Panc1 (cell line): ENCODE results near the gene CHN1. TPM values are rescaled to one million over a fixed set of nuclear protein-coding genes. Genes with fewer than 3 reads are reported as not detected.

Source experiments
- ATAC-seq: fragments of 200-7000 bp; cut with Tn5 transposase; 2 replicates; pipeline ENCODE4 v1.9.1; 2020; ENCODE audit warnings: mild to moderate bottlenecking, moderate library complexity
- BruUV-seq: library from RNA; stranded (reverse); fragments of 400-500 nt; replicated peaks from 2 replicates; lab custom pipeline; 2021; lab: Mats Ljungman, UMichigan
- CTCF ChIA-PET: fragments of 300-600 bp; sonication (Branson Sonifier 250); formaldehyde crosslinking; loops from one replicate; lab custom pipeline; 2022; ENCODE audit warnings: antibody characterized with exemption; lab: Charles Lee
- POLR2A ChIA-PET: fragments of 300-600 bp; sonication (Branson Sonifier 250); formaldehyde crosslinking; loops from one replicate; lab custom pipeline; 2022; ENCODE audit warnings: antibody characterized with exemption; lab: Charles Lee
- DNase-seq: peaks from one replicate; pipeline ENCODE4 v3.0.0-alpha.2; 2010; ENCODE audit warnings: low read depth, low spot score
- H3K27ac ChIP-seq: 2 replicates; pipeline ENCODE4 v1.5.1; 2011; ENCODE audit warnings: mild to moderate bottlenecking, low read length, inconsistent platforms
- H3K27me3 ChIP-seq: fragments of 200-500 bp; sonication (Bioruptor generic); 2 replicates; pipeline ENCODE4 v1.6.0; 2014; ENCODE audit warnings: low read length, inconsistent platforms; ENCODE audit not compliant: control insufficient read depth, insufficient read depth
- H3K36me3 ChIP-seq: fragments of 200-500 bp; sonication (Bioruptor generic); 2 replicates; pipeline ENCODE4 v1.5.1; 2014; ENCODE audit warnings: inconsistent platforms, mild to moderate bottlenecking, low read length, moderate library complexity; ENCODE audit not compliant: control insufficient read depth, insufficient read depth
- H3K4me1 ChIP-seq: 2 replicates; pipeline ENCODE4 v1.5.1; 2011; ENCODE audit warnings: inconsistent platforms, mild to moderate bottlenecking, low read length, moderate library complexity; ENCODE audit not compliant: control insufficient read depth, insufficient read depth
- H3K4me3 ChIP-seq, 2 experiments: 2 replicates each; pipeline ENCODE4 v1.5.1; 2011 to 2012; ENCODE audit warnings: low read depth in 2 of 2, low read length in 2 of 2, mild to moderate bottlenecking in 2 of 2, inconsistent platforms in 1 of 2, moderate library complexity in 1 of 2
- H3K9me3 ChIP-seq: fragments of 200-500 bp; sonication (Bioruptor generic); 2 replicates; pipeline ENCODE4 v1.5.1; 2014; ENCODE audit warnings: low read depth, mild to moderate bottlenecking, inconsistent platforms, low read length, moderate library complexity; ENCODE audit not compliant: control insufficient read depth, insufficient read depth
- POLR2AphosphoS5 ChIP-seq: IDR thresholded peaks from 2 replicates; pipeline ENCODE4 v1.6.1; 2012; ENCODE audit warnings: mild to moderate bottlenecking, low read depth, low read length, moderate library complexity
- SIN3A ChIP-seq: IDR thresholded peaks from 2 replicates; pipeline ENCODE4 v1.6.1; 2012; ENCODE audit warnings: low read depth, mild to moderate bottlenecking, low read length, moderate library complexity, borderline replicate concordance; ENCODE audit not compliant: insufficient read depth
- TCF7L2 ChIP-seq: IDR thresholded peaks from 2 replicates; pipeline ENCODE4 v1.6.1; 2011; ENCODE audit warnings: mild to moderate bottlenecking, low read depth, low read length, inconsistent platforms
- in situ Hi-C: cut with HindIII; loops from 2 replicates; pipeline ENCODE4 v1.10.0; 2016; ENCODE audit warnings: low sequenced_read_pairs, low pct_unique_long_range_greater_than_20kb
- intact Hi-C: fragments of 100-400 bp; cut with micrococcal nuclease; formaldehyde crosslinking; loops from one replicate; pipeline ENCODE4 v1.10.0; 2022; ENCODE audit not compliant: unreplicated experiment
- total RNA-seq: library from RNA; stranded (reverse); gene quantifications from one replicate; pipeline ENCODE4 v1.2.1, GENCODE V29; 2021; ENCODE audit not compliant: unreplicated experiment
- TF ChIP-seq, protein P1 (sequence below): fragments of 450-650 bp; IDR thresholded peaks from 2 replicates; pipeline ENCODE4 v1.5.1; 2017; ENCODE audit warnings: mild to moderate bottlenecking
- TF ChIP-seq, protein P2 (sequence below), 2 experiments: IDR thresholded peaks; 2 replicates each; pipeline ENCODE4 v1.6.1; 2011 to 2012; ENCODE audit warnings: low read depth in 2 of 2, control low read depth in 1 of 2, low read length in 1 of 2, mild to moderate bottlenecking in 1 of 2, moderate library complexity in 1 of 2; ENCODE audit not compliant: insufficient read depth in 1 of 2

CHN1 gene
- total RNA-seq, 1 experiment from 2014 or later = 20.8 TPM

DNA sequence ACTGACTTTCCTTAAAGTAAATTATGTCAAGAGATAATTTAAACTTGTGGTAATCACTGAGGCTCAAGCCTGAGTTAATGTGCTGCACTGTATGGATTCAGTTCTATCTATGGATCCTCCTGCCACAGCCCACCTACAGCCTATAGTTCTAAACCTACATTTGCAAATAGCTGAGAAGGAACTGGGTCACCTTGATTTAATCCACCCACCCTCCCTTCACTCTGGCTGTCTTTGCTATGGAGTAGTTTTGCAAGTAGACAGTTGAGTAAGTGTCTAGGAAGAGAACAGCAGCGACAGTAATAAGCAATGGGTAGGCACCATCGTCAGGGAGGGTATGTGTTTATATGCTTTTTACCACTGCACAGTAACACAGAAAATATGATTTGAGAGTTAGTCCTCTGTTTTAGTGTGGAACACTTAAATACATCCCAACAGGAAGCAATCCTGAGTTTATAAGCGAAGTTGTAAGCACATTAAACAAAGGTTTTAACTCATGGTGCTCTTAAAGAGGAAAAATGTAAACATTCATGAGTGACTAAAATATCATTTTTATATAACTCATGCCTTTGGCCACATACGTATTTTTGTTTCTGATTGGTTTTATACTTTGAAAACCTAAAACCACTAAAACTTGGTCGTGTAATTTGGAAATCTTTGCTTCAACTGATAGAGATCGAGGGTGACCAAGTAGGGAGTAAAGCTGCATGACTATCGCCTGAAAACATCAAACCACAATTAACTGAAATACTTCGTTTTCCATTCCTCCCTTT is 204.6 kb downstream of the CHN1 start:
- Histone ChIP-seq H3K27ac (no peak overlapping the region), H3K9me3 (no peaks in the 10 kb centered on the region), H3K27me3 (no peaks in the 10 kb centered on the region), H3K36me3 (no peaks in the 10 kb centered on the region; the same call in none of the 2 replicates), H3K4me3 (no peak overlapping the region), H3K4me1 (no peaks in the 10 kb centered on the region)
- POLR2A ChIA-PET = no interaction called here
- ATAC-seq (no peak), DNase-seq (no peak)
- CTCF ChIA-PET = no interaction called here
- TF ChIP-seq POLR2AphosphoS5 (no peak), SIN3A (no peak), TCF7L2 (no peak)
- TF ChIP-seq, protein P1, sequence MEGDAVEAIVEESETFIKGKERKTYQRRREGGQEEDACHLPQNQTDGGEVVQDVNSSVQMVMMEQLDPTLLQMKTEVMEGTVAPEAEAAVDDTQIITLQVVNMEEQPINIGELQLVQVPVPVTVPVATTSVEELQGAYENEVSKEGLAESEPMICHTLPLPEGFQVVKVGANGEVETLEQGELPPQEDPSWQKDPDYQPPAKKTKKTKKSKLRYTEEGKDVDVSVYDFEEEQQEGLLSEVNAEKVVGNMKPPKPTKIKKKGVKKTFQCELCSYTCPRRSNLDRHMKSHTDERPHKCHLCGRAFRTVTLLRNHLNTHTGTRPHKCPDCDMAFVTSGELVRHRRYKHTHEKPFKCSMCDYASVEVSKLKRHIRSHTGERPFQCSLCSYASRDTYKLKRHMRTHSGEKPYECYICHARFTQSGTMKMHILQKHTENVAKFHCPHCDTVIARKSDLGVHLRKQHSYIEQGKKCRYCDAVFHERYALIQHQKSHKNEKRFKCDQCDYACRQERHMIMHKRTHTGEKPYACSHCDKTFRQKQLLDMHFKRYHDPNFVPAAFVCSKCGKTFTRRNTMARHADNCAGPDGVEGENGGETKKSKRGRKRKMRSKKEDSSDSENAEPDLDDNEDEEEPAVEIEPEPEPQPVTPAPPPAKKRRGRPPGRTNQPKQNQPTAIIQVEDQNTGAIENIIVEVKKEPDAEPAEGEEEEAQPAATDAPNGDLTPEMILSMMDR = no peak
- TF ChIP-seq, protein P2, sequence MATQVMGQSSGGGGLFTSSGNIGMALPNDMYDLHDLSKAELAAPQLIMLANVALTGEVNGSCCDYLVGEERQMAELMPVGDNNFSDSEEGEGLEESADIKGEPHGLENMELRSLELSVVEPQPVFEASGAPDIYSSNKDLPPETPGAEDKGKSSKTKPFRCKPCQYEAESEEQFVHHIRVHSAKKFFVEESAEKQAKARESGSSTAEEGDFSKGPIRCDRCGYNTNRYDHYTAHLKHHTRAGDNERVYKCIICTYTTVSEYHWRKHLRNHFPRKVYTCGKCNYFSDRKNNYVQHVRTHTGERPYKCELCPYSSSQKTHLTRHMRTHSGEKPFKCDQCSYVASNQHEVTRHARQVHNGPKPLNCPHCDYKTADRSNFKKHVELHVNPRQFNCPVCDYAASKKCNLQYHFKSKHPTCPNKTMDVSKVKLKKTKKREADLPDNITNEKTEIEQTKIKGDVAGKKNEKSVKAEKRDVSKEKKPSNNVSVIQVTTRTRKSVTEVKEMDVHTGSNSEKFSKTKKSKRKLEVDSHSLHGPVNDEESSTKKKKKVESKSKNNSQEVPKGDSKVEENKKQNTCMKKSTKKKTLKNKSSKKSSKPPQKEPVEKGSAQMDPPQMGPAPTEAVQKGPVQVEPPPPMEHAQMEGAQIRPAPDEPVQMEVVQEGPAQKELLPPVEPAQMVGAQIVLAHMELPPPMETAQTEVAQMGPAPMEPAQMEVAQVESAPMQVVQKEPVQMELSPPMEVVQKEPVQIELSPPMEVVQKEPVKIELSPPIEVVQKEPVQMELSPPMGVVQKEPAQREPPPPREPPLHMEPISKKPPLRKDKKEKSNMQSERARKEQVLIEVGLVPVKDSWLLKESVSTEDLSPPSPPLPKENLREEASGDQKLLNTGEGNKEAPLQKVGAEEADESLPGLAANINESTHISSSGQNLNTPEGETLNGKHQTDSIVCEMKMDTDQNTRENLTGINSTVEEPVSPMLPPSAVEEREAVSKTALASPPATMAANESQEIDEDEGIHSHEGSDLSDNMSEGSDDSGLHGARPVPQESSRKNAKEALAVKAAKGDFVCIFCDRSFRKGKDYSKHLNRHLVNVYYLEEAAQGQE (IDR thresholded peaks at IDR 0.05; ENCODE audit: insufficient read depth in 1 of 2, low read depth in 2 of 2, low read length in 1 of 2) = no peak
- intact Hi-C loops = no loop called here
- in situ Hi-C loops = no loop called here
- BruUV-seq = no TSS peak

- Histone ChIP-seq H3K27me3 (no peaks in the 10 kb centered on the region), H3K27ac (no peak overlapping the region), H3K4me1 (no peaks in the 10 kb centered on the region), H3K4me3 (no peak overlapping the region), H3K9me3 (no peaks in the 10 kb centered on the region), H3K36me3 (no peaks in the 10 kb centered on the region; the same call in none of the 2 replicates)
- no TSS peak for BruUV-seq
- TF ChIP-seq POLR2AphosphoS5 = no peak
- TF ChIP-seq TCF7L2 = no peak
- ATAC-seq = no peak
- ChIA-PET POLR2A (no interaction called here), CTCF (no interaction called here)
- intact Hi-C loops (no loop called here), in situ Hi-C loops (loop anchor here (25.0 kb wide), 1 partner anchor 164 kb away; no protein-coding TSS in a partner anchor)
- DNase-seq = no peak
Measured at GRCh38 chr2:174798801-174799200, 206.4 kb downstream of the CHN1 start.

DNA sequence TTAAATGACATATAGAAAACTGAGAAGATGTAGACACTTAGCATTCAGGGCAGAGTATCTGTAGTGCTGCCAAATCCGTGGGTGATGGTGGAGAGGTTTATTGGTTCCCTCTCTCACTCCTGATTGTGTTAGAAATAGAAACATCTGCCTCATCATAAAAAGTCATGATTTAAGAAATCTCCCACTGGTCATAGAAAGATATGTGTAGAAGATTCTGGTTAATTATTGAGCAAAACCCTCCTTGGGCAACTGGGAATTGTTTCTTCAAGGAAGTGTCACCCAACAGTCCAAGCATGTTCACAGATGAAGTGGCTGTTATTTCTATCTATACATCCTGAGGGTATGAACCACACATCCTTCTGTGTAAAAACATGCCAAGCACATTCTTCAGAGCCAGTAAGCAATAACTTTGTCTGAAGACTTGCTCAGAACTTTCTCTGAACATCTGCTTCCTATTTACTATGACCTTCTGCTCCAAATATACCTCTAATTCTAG is 207.4 kb downstream of the CHN1 start:
- Histone ChIP-seq H3K27me3 (no peaks in the 10 kb centered on the region), H3K4me1 (no peaks in the 10 kb centered on the region), H3K9me3 (no peaks in the 10 kb centered on the region), H3K27ac (no peak overlapping the region), H3K4me3 (no peak overlapping the region), H3K36me3 (no peaks in the 10 kb centered on the region; the same call in none of the 2 replicates)
- TF ChIP-seq SIN3A (no peak), TCF7L2 (no peak), POLR2AphosphoS5 (no peak)
- TF ChIP-seq, protein P2 (IDR thresholded peaks at IDR 0.05; ENCODE audit: insufficient read depth in 1 of 2, low read depth in 2 of 2, low read length in 1 of 2) = no peak
- TF ChIP-seq, protein P1 = no peak
- intact Hi-C loops = no loop called here
- BruUV-seq = no TSS peak
- in situ Hi-C loops = loop anchor here (25.0 kb wide), 1 partner anchor 164 kb away; no protein-coding TSS in a partner anchor
- CTCF ChIA-PET = no interaction called here
- ATAC-seq (no peak), DNase-seq (no peak)
- POLR2A ChIA-PET = no interaction called here
